OCI-LY7 (cell line): ENCODE measurements around the gene KDM4D.

Experiments used
- EZH2phosphoT487 ChIP-seq: fragments of 200-600 bp; sonication (generic); IDR thresholded peaks from 2 replicates; pipeline ENCODE4 v1.6.1; 2018; ENCODE audit warnings: low read depth, borderline replicate concordance, mild to moderate bottlenecking, mixed run types, antibody characterized with exemption, low read length, moderate library complexity, mixed read lengths
- TF ChIP-seq, protein P1 (sequence below): fragments of 200-600 bp; sonication (generic); conservative IDR thresholded peaks from 2 replicates; pipeline ENCODE4 v1.5.1; 2014; ENCODE audit warnings: mild to moderate bottlenecking, antibody characterized with exemption, low read length, moderate library complexity, mixed read lengths

DNA sequence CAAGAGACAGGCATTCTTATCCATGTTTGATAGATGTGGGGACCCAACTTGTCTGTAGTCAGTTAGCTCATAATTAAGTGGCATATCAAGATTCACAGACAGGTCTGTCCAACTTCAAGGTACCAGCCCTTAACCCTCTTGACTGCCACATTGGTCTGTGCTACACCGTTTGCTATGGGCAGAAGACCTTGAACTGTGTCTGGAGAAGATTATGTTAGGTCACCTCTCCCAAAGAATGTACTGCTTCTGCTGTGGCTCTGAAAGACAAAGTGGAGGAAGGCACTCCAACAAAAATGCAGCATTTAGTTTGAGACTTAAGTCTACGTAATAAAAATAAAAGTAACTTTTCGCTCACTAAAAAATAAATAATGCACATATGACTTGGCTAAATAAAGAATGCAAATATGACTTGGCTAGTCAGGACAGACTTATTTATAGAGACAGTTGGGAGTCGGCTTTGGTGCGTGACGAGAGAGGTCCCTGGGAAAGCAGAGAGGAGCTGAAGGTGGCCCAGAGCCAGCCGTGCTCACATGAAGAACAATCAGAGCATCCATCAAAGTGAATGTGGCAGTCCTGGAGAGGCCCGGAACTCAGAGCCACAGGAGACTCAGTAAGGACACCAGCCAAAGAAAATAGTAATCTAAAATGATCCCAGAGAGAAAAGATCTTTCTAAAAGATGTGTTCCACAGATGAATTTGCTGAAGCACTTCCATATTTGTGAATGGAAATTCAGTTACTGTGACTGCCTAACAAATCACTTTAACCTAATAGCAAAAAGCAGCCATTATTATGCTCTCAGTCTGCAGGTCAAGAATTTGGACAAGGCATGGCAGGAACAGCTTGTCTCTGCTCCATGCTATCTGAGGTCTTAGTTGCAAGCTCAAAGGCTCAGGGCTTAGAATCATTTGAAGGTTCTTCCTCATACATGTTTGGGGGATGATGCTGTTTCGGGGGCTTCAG is 35.1 kb upstream of the KDM4D start:
- TF ChIP-seq, protein P1, sequence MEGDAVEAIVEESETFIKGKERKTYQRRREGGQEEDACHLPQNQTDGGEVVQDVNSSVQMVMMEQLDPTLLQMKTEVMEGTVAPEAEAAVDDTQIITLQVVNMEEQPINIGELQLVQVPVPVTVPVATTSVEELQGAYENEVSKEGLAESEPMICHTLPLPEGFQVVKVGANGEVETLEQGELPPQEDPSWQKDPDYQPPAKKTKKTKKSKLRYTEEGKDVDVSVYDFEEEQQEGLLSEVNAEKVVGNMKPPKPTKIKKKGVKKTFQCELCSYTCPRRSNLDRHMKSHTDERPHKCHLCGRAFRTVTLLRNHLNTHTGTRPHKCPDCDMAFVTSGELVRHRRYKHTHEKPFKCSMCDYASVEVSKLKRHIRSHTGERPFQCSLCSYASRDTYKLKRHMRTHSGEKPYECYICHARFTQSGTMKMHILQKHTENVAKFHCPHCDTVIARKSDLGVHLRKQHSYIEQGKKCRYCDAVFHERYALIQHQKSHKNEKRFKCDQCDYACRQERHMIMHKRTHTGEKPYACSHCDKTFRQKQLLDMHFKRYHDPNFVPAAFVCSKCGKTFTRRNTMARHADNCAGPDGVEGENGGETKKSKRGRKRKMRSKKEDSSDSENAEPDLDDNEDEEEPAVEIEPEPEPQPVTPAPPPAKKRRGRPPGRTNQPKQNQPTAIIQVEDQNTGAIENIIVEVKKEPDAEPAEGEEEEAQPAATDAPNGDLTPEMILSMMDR, result no peak
- no peak for TF ChIP-seq EZH2phosphoT487
